Activated CD8-positive, alpha-beta memory T cell treated with anti-CD3 and anti-CD28 coated beads, Interleukin-2, amount 50 U/mL, for 48 hours (primary cell): Measurements from ENCODE around the gene TVP23C.

ENCODE experiments used
- DNase-seq: peaks from one replicate; pipeline ENCODE4 v3.0.0-alpha.2; 2020

TVP23C gene

GRCh38 chr17:15462976-15463772 is 100.1 kb downstream of the TVP23C start:
- no peak for DNase-seq

GRCh38 chr17:15457723-15458094 is 105.6 kb downstream of the TVP23C start:
- DNase-seq, result no peak

DNA sequence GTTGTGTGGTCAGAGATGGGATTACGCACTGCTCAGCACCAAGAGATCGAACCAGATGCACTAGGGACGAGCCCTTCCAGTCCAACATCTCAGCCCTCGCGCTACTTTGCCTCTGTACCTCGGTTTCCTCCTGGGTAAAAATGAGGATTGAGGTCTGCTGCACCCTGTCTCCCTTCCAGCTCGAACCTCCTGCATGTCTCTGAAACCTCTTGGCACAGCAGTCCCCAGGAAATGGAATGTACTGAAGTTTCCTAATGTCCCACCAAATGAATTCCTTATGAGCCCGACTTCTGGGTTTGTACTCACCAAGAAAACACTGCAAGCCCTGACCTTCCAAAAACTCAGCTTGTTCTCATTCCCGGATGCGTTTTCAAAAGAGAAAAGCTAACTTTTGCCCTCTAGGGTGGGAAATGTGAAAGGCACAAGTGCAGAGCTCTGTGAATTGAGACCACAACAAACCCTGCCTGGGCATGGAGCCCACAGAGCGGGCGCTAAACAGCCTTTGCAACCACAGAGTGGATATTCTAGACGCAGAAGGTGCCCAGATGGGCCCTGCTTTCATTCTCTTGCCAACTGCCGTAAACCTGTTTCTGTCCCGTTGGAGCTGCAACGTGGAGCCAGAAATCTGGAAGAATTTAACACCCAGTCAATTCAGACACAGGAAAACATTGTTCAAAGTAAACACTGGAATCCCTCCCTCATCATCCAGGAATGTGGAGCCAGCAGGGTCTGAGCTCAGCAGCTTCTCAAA is 106.1 kb downstream of the TVP23C start:
- DNase-seq, result no peak

- no peak for DNase-seq
Measured at GRCh38 chr17:15456496-15456895, 106.8 kb downstream of the TVP23C start.

GRCh38 chr17:15454346-15454745 is 108.9 kb downstream of the TVP23C start:
- no peak for DNase-seq

DNA sequence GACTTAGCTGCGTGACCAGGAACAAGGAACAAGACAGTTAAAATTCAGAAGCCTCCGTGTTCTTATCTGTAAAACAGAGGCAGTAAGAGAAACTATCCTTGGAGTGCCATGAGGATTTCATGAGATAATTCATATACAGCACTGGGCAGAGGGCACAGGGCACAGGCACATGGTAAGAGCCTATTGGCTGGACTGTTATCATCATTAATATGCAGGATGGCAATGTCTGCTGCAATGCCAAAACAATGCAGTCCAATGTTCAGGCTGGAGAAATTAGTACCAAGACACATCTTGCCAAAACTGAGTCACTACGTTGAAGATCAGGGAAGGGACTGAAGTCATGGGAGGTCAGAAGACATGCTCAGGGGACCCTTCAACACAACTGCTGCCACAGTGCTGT is 109.5 kb downstream of the TVP23C start:
- DNase-seq, result no peak

GRCh38 chr17:15453246-15453645 is 110.0 kb downstream of the TVP23C start:
- no peak for DNase-seq

GRCh38 chr17:15452746-15453145 is 110.5 kb downstream of the TVP23C start:
- DNase-seq, result no peak
